ENCODE measurements around the gene C11orf65. TPM values are rescaled to one million over a fixed set of nuclear protein-coding genes. Genes with fewer than 3 reads are reported as not detected.

Gene C11orf65
- total and polyA plus RNA-seq, 4 donors: 0.33 to 1.2 (median 0.68) TPM

DNA sequence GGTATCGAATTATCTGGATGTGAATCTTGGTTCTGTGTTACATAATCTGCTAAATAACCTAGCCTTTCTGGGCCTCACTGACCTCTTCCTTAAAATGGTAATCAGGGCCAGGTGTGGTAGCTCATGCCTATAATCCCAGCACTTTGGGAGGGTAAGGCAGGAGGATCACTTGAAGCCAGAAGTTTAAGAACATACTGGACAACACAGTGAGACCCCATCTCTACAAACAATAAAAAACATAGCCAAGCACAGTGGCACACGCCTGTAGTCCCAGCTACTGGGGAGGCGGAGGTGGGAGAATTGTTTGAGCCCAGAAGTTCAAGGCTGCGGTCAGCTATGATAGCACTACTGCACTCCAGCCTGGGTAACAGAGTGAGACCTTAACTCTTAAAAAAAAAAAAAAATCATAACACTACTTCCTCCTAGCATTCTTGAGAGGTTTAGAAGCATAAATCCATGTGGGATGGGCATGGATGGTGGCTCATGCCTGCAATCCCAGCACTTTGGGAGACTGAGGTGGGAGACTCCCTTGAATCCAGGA lies 72.5 kb downstream of the C11orf65 start:
- Histone ChIP-seq H3K9ac (ENCODE audit: low read depth in 1 of 2, low read length in 2 of 2) (no peak overlapping the region), H3K27ac (ENCODE audit: low read depth in 1 of 2, low read length in 2 of 2) (no peak overlapping the region), H3K4me1 (ENCODE audit: control insufficient read depth in 4 of 4, insufficient read depth in 4 of 4, low read length in 3 of 4) (no peaks in the 10 kb centered on the region), H3K9me3 (ENCODE audit: control insufficient read depth in 4 of 4, low read length in 3 of 4) (no peaks in the 10 kb centered on the region), H3K27me3 (ENCODE audit: control insufficient read depth in 4 of 4, insufficient read depth in 4 of 4, low read length in 3 of 4) (no peaks in the 10 kb centered on the region), H3K36me3 (ENCODE audit: control insufficient read depth in 4 of 4, insufficient read depth in 3 of 4, low read depth in 1 of 4, low read length in 3 of 4) (no peaks in the 10 kb centered on the region), H3K4me3 (ENCODE audit: low read depth in 1 of 3, low read length in 3 of 3) (no peak overlapping the region)
- whole genome bisulfite sequencing: 94% methylated on average over 4 of the region's 4 CpGs
- DNase-seq (ENCODE audit: low spot score): no peak
- no peak for TF ChIP-seq JUND (IDR thresholded peaks at IDR 0.05)
- TF ChIP-seq RAD21 (IDR thresholded peaks at IDR 0.05): no peak
- no peak for TF ChIP-seq FOXA2 (IDR thresholded peaks at IDR 0.05)
- TF ChIP-seq EGR1 (IDR thresholded peaks at IDR 0.05; ENCODE audit: low read depth in 2 of 2): no peak
- no peak for TF ChIP-seq HNF4A (conservative IDR thresholded peaks at IDR 0.05)

DNA sequence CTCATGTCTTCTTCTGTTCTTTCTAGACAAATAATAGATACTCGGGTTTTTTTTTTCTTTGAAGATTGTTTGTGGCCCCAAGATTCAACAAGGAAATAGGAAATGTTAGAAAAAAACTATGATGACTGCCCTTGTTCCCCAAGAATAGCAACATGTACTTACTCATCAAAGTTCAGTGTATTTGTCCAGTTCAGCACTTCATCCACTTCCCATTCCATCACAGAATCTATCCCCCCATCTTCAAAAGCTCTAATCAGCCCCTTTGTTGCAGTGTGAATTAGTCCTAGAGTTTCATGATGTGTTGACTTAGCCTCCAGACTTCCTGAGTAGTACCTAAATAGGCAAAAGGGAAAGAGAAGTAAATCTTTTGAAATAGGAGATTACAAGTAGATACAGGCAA lies 74.3 kb downstream of the C11orf65 start:
- TF ChIP-seq HNF4A (conservative IDR thresholded peaks at IDR 0.05): no peak
- TF ChIP-seq FOXA1 (IDR thresholded peaks at IDR 0.05): no peak
- TF ChIP-seq, protein P1, sequence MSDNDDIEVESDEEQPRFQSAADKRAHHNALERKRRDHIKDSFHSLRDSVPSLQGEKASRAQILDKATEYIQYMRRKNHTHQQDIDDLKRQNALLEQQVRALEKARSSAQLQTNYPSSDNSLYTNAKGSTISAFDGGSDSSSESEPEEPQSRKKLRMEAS (IDR thresholded peaks at IDR 0.05): no peak
- no peak for TF ChIP-seq HNF4G (IDR thresholded peaks at IDR 0.05)
- no peak for TF ChIP-seq TAF1 (conservative IDR thresholded peaks at IDR 0.05)
- TF ChIP-seq YY1 (IDR thresholded peaks at IDR 0.05): no peak
- no peak for TF ChIP-seq RAD21 (IDR thresholded peaks at IDR 0.05)
- TF ChIP-seq, protein P2, sequence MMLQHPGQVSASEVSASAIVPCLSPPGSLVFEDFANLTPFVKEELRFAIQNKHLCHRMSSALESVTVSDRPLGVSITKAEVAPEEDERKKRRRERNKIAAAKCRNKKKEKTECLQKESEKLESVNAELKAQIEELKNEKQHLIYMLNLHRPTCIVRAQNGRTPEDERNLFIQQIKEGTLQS (IDR thresholded peaks at IDR 0.05): no peak
- TF ChIP-seq FOXA2 (IDR thresholded peaks at IDR 0.05): no peak
- TF ChIP-seq, protein P3, sequence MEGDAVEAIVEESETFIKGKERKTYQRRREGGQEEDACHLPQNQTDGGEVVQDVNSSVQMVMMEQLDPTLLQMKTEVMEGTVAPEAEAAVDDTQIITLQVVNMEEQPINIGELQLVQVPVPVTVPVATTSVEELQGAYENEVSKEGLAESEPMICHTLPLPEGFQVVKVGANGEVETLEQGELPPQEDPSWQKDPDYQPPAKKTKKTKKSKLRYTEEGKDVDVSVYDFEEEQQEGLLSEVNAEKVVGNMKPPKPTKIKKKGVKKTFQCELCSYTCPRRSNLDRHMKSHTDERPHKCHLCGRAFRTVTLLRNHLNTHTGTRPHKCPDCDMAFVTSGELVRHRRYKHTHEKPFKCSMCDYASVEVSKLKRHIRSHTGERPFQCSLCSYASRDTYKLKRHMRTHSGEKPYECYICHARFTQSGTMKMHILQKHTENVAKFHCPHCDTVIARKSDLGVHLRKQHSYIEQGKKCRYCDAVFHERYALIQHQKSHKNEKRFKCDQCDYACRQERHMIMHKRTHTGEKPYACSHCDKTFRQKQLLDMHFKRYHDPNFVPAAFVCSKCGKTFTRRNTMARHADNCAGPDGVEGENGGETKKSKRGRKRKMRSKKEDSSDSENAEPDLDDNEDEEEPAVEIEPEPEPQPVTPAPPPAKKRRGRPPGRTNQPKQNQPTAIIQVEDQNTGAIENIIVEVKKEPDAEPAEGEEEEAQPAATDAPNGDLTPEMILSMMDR (IDR thresholded peaks at IDR 0.05; ENCODE audit: low read depth, low read length, missing input control): no peak
- TF ChIP-seq, protein P4, sequence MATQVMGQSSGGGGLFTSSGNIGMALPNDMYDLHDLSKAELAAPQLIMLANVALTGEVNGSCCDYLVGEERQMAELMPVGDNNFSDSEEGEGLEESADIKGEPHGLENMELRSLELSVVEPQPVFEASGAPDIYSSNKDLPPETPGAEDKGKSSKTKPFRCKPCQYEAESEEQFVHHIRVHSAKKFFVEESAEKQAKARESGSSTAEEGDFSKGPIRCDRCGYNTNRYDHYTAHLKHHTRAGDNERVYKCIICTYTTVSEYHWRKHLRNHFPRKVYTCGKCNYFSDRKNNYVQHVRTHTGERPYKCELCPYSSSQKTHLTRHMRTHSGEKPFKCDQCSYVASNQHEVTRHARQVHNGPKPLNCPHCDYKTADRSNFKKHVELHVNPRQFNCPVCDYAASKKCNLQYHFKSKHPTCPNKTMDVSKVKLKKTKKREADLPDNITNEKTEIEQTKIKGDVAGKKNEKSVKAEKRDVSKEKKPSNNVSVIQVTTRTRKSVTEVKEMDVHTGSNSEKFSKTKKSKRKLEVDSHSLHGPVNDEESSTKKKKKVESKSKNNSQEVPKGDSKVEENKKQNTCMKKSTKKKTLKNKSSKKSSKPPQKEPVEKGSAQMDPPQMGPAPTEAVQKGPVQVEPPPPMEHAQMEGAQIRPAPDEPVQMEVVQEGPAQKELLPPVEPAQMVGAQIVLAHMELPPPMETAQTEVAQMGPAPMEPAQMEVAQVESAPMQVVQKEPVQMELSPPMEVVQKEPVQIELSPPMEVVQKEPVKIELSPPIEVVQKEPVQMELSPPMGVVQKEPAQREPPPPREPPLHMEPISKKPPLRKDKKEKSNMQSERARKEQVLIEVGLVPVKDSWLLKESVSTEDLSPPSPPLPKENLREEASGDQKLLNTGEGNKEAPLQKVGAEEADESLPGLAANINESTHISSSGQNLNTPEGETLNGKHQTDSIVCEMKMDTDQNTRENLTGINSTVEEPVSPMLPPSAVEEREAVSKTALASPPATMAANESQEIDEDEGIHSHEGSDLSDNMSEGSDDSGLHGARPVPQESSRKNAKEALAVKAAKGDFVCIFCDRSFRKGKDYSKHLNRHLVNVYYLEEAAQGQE (IDR thresholded peaks at IDR 0.05): no peak
- TF ChIP-seq GABPA (IDR thresholded peaks at IDR 0.05 in 1 of 2, conservative IDR thresholded peaks at IDR 0.05 in 1 of 2): no peak
- TF ChIP-seq RXRA (IDR thresholded peaks at IDR 0.05): no peak
- no peak for TF ChIP-seq SP1 (IDR thresholded peaks at IDR 0.05)
- no peak for TF ChIP-seq JUND (IDR thresholded peaks at IDR 0.05)
- TF ChIP-seq, protein P5, sequence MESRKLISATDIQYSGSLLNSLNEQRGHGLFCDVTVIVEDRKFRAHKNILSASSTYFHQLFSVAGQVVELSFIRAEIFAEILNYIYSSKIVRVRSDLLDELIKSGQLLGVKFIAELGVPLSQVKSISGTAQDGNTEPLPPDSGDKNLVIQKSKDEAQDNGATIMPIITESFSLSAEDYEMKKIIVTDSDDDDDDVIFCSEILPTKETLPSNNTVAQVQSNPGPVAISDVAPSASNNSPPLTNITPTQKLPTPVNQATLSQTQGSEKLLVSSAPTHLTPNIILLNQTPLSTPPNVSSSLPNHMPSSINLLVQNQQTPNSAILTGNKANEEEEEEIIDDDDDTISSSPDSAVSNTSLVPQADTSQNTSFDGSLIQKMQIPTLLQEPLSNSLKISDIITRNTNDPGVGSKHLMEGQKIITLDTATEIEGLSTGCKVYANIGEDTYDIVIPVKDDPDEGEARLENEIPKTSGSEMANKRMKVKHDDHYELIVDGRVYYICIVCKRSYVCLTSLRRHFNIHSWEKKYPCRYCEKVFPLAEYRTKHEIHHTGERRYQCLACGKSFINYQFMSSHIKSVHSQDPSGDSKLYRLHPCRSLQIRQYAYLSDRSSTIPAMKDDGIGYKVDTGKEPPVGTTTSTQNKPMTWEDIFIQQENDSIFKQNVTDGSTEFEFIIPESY (IDR thresholded peaks at IDR 0.05): no peak
- Histone ChIP-seq H3K27ac (ENCODE audit: low read depth in 1 of 2, low read length in 2 of 2) (no peak overlapping the region), H3K36me3 (ENCODE audit: control insufficient read depth in 4 of 4, insufficient read depth in 3 of 4, low read depth in 1 of 4, low read length in 3 of 4) (no peaks in the 10 kb centered on the region), H3K4me3 (ENCODE audit: low read depth in 1 of 3, low read length in 3 of 3) (no peak overlapping the region), H3K27me3 (ENCODE audit: control insufficient read depth in 4 of 4, insufficient read depth in 4 of 4, low read length in 3 of 4) (no peaks in the 10 kb centered on the region), H3K9me3 (ENCODE audit: control insufficient read depth in 4 of 4, low read length in 3 of 4) (no peaks in the 10 kb centered on the region), H3K9ac (ENCODE audit: low read depth in 1 of 2, low read length in 2 of 2) (no peak overlapping the region), H3K4me1 (ENCODE audit: control insufficient read depth in 4 of 4, insufficient read depth in 4 of 4, low read length in 3 of 4) (no peaks in the 10 kb centered on the region)
- DNase-seq (ENCODE audit: low spot score): no peak
- WGBS: 33% methylated on average over 1 of the region's 1 CpG
